ENCODE results near the gene DCBLD1. TPM values are rescaled to one million over a fixed set of nuclear protein-coding genes. Genes with fewer than 3 reads are reported as not detected.

The DCBLD1 gene
- total RNA-seq, 2 experiments from 2014 or later, result 1.3 to 1.4 TPM

DNA sequence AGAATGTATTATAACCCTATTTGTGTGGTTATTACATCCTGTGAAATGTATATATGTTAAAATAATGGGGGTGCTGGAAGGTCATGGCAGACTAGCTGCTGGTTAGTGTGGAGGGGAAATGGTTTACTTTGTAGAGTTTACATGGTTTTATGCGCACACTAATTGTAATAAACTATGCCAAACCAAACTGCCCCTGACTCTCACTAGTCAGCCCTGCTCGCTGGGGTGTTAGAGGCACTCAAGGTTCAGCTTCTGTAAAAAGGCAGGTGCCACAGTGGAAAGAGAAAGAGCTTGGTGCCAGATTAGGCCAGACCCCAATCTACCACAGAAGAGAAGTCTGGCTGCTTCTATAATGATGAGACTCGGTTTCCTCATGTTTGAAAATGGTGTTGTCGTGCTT is 67.1 kb downstream of the DCBLD1 start:
- peaks cover 43% of the 10 kb centered on the region for H3K4me1 Mint-ChIP-seq (ENCODE audit: low read depth)
- CTCF ChIA-PET, result interaction anchor here (2.8 kb wide), 1 partner anchor 100 kb away, joined by 13 read pairs; no protein-coding TSS in a partner anchor
- POLR2A ChIA-PET, result interaction anchor here (1.2 to 3.5 kb wide), 3 partner anchors 18 to 67 kb away, joined by 4 to 37 read pairs (median 15); partner anchors contain the start of genes DCBLD1 and GOPC
- H3K4me3 Mint-ChIP-seq, result peak overlapping the region; percentile 82
- no peaks in the 10 kb centered on the region for H3K27me3 Mint-ChIP-seq
- DNase-seq, result peak in 4 of 14 experiments; percentile 4 to 72 (median 40)
- H3K27ac Mint-ChIP-seq, result peak overlapping the region; percentile 81
- Histone ChIP-seq H3K36me3 (ENCODE audit: insufficient read depth, low read length) (no peaks in the 10 kb centered on the region), H3K4me1 (ENCODE audit: insufficient read depth, low read length) (peaks cover 36% of the 10 kb centered on the region), H3K4me3 (ENCODE audit: low read length) (peak overlapping the region; percentile 75), H3K9me3 (ENCODE audit: control insufficient read depth in 1 of 2, insufficient read depth in 1 of 2, low read length in 2 of 2) (no peaks in the 10 kb centered on the region), H3K27ac (ENCODE audit: low read depth in 1 of 2, low read length in 2 of 2) (peak overlapping the region; percentile 2 to 19), H3K27me3 (ENCODE audit: control insufficient read depth in 1 of 2, insufficient read depth in 2 of 2, low read length in 2 of 2) (no peaks in the 10 kb centered on the region)
- ATAC-seq (ENCODE audit: poor library complexity), result peak; percentile 19
- no peak for TF ChIP-seq CTCF (IDR thresholded peaks at IDR 0.05)
- H3K9me3 Mint-ChIP-seq, result no peaks in the 10 kb centered on the region
- intact Hi-C loops (cut with DNase I, micrococcal nuclease), result loop anchor here (2.0 to 5.0 kb wide), 2 partner anchors 53 to 67 kb away; partner anchors contain the start of genes DCBLD1 (in 1 of the 2) and GOPC (in 1 of the 2)
- no peaks in the 10 kb centered on the region for H3K36me3 Mint-ChIP-seq (ENCODE audit: low read depth)

DNA sequence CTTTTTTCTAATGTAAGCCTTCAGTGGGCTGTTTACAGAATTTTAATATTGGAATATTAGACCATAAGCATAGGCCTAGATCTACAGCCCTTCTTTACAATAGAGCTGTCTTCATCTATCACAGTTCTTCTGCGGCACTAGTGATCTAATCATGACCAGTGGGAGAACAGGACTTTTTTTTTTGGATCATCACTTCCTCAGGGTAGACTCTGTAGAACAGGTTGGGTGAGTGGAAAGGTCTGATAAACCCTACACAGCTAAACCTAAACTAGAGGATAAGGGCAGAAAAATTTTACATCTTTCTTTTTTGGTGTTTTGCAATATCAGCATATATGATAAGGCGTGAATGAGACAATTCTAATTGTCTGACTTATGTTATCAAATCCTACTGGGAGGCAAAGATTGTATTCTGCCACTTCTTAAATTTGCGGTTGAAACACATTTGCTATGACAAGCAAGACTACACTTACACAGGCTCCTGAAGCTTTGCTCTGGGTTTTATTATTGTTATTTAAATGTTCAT is 67.7 kb downstream of the DCBLD1 start:
- TF ChIP-seq CTCF (IDR thresholded peaks at IDR 0.05), result no peak
- CTCF ChIA-PET, result interaction anchor here (0.9 to 2.8 kb wide), 2 partner anchors 98 to 100 kb away, joined by 5 to 13 read pairs; no protein-coding TSS in a partner anchor
- Mint-ChIP-seq H3K4me3 (peak overlapping the region; percentile 82), H3K36me3 (ENCODE audit: low read depth) (no peaks in the 10 kb centered on the region), H3K4me1 (ENCODE audit: low read depth) (peaks cover 43% of the 10 kb centered on the region), H3K27me3 (no peaks in the 10 kb centered on the region), H3K27ac (peak overlapping the region; percentile 81), H3K9me3 (no peaks in the 10 kb centered on the region)
- Histone ChIP-seq H3K36me3 (ENCODE audit: insufficient read depth, low read length) (no peaks in the 10 kb centered on the region), H3K4me1 (ENCODE audit: insufficient read depth, low read length) (peaks cover 36% of the 10 kb centered on the region), H3K9me3 (ENCODE audit: control insufficient read depth in 1 of 2, insufficient read depth in 1 of 2, low read length in 2 of 2) (no peaks in the 10 kb centered on the region), H3K4me3 (ENCODE audit: low read length) (no peak overlapping the region), H3K27me3 (ENCODE audit: control insufficient read depth in 1 of 2, insufficient read depth in 2 of 2, low read length in 2 of 2) (no peaks in the 10 kb centered on the region), H3K27ac (ENCODE audit: low read depth in 1 of 2, low read length in 2 of 2) (peak overlapping the region in 1 of 2 donors; percentile 2)
- DNase-seq (no peak), ATAC-seq (ENCODE audit: poor library complexity) (no peak)
- intact Hi-C loops (cut with DNase I, micrococcal nuclease), result no loop called here
- POLR2A ChIA-PET, result interaction anchor here (0.8 to 3.5 kb wide), 4 partner anchors 19 to 100 kb away, joined by 4 to 37 read pairs (median 10); partner anchors contain the start of genes DCBLD1 and GOPC

DNA sequence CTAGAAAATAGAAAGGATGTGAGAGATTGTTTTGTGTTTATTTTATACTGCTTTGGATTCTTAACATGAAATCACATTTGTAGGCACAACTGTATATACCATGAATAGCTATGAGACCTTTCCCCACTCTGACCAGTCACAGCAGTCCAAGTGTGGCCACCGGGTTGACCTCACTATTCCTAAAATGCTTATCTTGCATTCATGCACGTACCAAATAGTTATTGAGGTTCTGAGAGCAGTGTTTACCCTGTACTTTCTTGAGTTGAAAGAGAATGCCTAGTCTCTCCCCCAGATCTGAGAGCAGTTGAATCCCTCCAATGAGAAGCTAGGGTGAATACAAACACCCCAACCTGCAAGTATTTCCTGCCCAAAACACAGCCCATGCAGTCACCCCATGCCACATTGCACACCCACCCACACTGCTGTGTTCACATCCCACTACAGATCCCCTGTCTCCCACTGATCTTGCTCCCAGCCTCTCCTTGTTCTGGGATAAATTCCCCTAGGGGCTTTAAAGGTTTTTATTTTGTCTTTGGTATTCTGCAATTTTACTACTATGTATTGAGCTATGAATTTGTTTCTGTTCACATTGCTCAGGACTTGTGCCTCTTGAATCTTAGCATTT is 68.3 kb downstream of the DCBLD1 start:
- TF ChIP-seq CTCF (IDR thresholded peaks at IDR 0.05), result no peak
- Histone ChIP-seq H3K27me3 (ENCODE audit: control insufficient read depth in 1 of 2, insufficient read depth in 2 of 2, low read length in 2 of 2) (no peaks in the 10 kb centered on the region), H3K9me3 (ENCODE audit: control insufficient read depth in 1 of 2, insufficient read depth in 1 of 2, low read length in 2 of 2) (no peaks in the 10 kb centered on the region), H3K4me1 (ENCODE audit: insufficient read depth, low read length) (peaks cover 36% of the 10 kb centered on the region), H3K4me3 (ENCODE audit: low read length) (no peak overlapping the region), H3K27ac (ENCODE audit: low read depth in 1 of 2, low read length in 2 of 2) (no peak overlapping the region), H3K36me3 (ENCODE audit: insufficient read depth, low read length) (no peaks in the 10 kb centered on the region)
- ChIA-PET POLR2A (interaction anchor here (0.8 to 3.3 kb wide), 4 partner anchors 52 to 101 kb away, joined by 3 to 15 read pairs (median 4); partner anchors contain the start of genes DCBLD1 and GOPC), CTCF (interaction anchor here (0.9 to 1.2 kb wide), 2 partner anchors 18 to 99 kb away, joined by 3 to 5 read pairs; no protein-coding TSS in a partner anchor)
- ATAC-seq (ENCODE audit: poor library complexity) (no peak), DNase-seq (peak in 3 of 14 experiments; percentile 7 to 12 (median 8))
- intact Hi-C loops (cut with DNase I, micrococcal nuclease), result no loop called here
- no peaks in the 10 kb centered on the region for H3K36me3 Mint-ChIP-seq (ENCODE audit: low read depth)
- H3K4me3 Mint-ChIP-seq, result peak overlapping the region; percentile 9
- peaks cover 43% of the 10 kb centered on the region for H3K4me1 Mint-ChIP-seq (ENCODE audit: low read depth)
- H3K9me3 Mint-ChIP-seq, result no peaks in the 10 kb centered on the region
- H3K27me3 Mint-ChIP-seq, result no peaks in the 10 kb centered on the region
- peak overlapping the region; percentile 81 for H3K27ac Mint-ChIP-seq
